IPS-18a (cell line): Measurements from ENCODE around the gene QPRT.
"Not testable (repeated sequence)": the region's sequence is repeated elsewhere in the genome, so short reads cannot be mapped to it uniquely, and the experiment has no call there.

ENCODE experiments used
- H3K27ac ChIP-seq: one replicate; pipeline ENCODE4 v1.5.1; 2013; ENCODE audit warnings: low read length
- H3K27me3 ChIP-seq: one replicate; pipeline ENCODE4 v1.6.1; 2013; ENCODE audit warnings: mild to moderate bottlenecking, low read length; ENCODE audit not compliant: control insufficient read depth, insufficient read depth
- H3K36me3 ChIP-seq: one replicate; pipeline ENCODE4 v1.6.1; 2013; ENCODE audit warnings: low read depth, low read length; ENCODE audit not compliant: control insufficient read depth
- H3K4me1 ChIP-seq: one replicate; pipeline ENCODE4 v1.6.1; 2013; ENCODE audit warnings: low read depth, low read length; ENCODE audit not compliant: control insufficient read depth
- H3K4me3 ChIP-seq: one replicate; pipeline ENCODE4 v1.5.1; 2013; ENCODE audit warnings: low read length
- H3K9ac ChIP-seq: one replicate; pipeline ENCODE4 v1.6.1; 2013; ENCODE audit warnings: mild to moderate bottlenecking, low read length, moderate library complexity
- H3K9me3 ChIP-seq: one replicate; pipeline ENCODE4 v1.6.1; 2013; ENCODE audit warnings: low read depth, low read length; ENCODE audit not compliant: control insufficient read depth

QPRT gene

DNA sequence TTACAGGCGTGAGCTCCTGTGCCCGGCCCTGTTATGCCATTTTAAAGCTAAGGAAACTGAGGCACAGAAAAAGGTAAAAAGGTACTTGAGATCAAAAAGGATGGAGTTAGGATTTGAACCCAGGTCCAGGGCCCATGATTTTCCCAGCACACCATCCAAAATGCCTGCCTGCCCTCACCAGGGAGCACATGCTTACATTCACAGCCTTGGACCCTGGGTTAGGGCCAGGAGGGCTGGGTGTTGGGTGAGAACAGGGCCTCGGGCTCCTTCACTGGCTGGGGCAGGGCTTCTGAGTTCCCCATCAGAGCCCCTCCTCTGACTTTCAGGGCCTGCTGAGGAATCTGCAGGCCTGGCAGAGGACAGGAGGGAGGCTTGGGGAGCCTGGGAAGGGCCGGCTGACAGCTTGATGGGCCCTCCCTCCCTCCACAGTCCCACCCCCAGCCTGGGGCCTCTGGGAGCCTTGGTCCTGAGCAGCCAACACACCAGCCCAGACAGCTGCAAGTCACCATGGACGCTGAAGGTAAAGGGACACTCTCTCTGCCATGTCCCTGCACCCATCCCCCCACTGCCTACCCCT is at the start of gene QPRT:
Gene QPRT (plus strand): TSS at position 490 of the 577 bp plus-strand sequence. CDS start 18 bp downstream, at position 508.
- H3K27ac ChIP-seq: peak within 1 kb of the TSS; percentile 95
- H3K27me3 ChIP-seq: no peaks in the 10 kb centered on the region
- H3K4me3 ChIP-seq: peak within 1 kb of the TSS; percentile 69
- H3K9me3 ChIP-seq: no peaks in the 10 kb centered on the region
- H3K4me1 ChIP-seq: peaks cover 12% of the 10 kb centered on the region
- peaks cover 10% of the 10 kb centered on the region for H3K36me3 ChIP-seq
- peak within 1 kb of the TSS; percentile 95 for H3K9ac ChIP-seq

DNA sequence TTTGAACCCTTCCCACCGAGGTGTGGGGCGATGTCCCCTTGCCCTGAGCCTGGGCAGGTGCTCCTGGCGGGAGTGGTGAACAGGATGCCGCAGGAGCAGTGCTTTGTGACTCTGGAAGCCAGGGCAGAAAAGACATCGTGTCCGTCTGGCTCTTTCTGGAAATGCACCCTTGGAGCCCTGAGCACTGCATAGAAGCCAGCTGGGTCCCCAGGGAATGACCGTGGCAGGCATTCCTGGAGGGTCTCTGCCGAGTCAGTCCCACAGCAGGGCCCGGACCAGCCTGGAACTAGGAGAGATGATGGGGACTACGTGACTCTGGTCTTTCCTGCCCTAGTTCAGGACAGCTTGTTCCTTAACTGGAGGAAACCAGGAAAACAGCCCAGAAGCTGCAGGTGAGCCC is 49.7 kb upstream of the QPRT start:
- not testable (repeated sequence) for H3K9ac ChIP-seq

DNA sequence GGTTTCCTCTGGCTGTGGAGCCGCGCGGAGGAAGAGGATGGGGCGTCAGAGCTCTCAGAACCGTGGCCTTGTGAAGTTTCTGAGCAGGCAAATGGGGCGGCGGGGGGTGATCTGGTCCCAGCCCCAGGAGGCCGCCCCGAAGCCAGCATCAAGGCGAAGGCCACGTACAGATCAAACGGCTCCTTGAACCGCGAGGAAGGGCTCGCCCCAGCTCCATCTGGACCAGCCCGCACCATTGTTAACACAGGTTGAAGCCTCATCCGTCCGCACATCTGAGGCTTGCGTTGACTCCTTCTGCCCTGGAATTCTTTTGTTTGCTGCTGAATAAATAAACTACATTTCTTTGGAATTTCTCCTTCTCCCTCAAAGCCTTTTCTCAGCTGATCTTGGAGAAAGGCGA is 47.3 kb upstream of the QPRT start:
- H3K27me3 ChIP-seq, H3K4me1 ChIP-seq, H3K36me3 ChIP-seq, H3K9me3 ChIP-seq, H3K4me3 ChIP-seq, H3K9ac ChIP-seq, H3K27ac ChIP-seq: not testable (repeated sequence)

More for the DNA sequence above, 49.7 kb upstream of the QPRT start:
- not testable (repeated sequence) for H3K4me1 ChIP-seq, H3K27me3 ChIP-seq, H3K9me3 ChIP-seq, H3K27ac ChIP-seq, H3K4me3 ChIP-seq, H3K36me3 ChIP-seq

DNA sequence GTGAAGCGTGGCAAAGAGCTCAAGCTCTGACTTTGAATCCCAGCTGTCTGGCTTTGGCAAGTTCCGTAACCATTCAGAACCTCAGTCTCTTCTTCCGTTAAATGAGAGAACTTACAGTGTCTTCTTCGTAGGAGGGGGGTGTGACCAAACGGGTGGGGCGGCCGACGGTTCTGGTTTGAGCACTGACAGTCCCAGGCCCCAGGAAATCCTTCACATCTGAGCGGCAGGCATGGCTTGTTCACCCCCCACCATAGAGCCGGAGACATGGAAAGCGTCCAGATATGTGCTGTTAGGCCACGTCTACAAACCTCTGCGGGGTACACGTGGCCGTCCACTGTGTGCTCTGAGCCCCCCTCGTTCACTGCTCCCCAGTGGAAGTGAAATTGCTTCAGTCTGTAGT is 43.1 kb upstream of the QPRT start:
- H3K9me3 ChIP-seq, H3K27me3 ChIP-seq, H3K4me1 ChIP-seq, H3K27ac ChIP-seq, H3K4me3 ChIP-seq, H3K9ac ChIP-seq, H3K36me3 ChIP-seq: not testable (repeated sequence)

DNA sequence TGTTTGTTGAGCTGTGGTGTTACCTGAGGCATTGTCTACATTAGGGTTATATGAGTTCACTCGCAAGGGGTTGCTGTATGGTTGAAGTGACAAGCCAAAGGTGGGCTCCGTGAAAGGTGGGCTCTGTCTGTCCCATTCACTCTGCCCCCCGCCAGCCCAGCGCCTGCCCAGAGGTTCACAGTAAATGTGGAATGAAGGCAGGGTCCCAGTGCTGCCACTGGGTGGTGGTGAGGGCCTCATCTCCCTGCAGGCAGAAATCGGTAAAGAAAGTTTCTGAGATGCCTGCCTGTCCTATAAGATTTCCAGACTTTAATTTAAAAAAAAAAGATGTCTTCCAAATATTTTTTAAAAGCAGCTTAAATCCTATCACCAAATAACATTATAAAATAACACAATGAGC is 42.6 kb upstream of the QPRT start:
- not testable (repeated sequence) for H3K27ac ChIP-seq, H3K9me3 ChIP-seq, H3K4me1 ChIP-seq, H3K27me3 ChIP-seq, H3K4me3 ChIP-seq, H3K36me3 ChIP-seq, H3K9ac ChIP-seq

DNA sequence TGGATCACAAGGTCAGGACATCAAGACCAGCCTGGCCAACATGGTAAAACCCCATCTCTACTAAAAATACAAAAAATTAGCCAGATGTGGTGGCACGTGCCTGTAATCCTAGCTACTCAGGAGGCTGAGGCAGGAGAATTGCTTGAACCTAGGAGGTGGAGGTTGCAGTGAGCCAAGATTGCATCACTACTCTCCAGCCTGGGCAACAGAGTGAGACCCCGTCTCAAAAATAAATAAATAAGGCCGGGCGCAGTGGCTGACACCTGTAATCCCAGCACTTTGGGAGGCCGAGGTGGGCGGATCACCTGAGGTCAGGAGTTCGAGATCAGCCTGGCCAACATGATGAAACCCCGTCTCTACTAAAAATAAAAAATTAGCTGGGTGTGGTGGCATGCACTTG is 40.2 kb upstream of the QPRT start:
- H3K27ac ChIP-seq, H3K36me3 ChIP-seq, H3K4me3 ChIP-seq, H3K9me3 ChIP-seq, H3K27me3 ChIP-seq, H3K4me1 ChIP-seq, H3K9ac ChIP-seq: not testable (repeated sequence)

DNA sequence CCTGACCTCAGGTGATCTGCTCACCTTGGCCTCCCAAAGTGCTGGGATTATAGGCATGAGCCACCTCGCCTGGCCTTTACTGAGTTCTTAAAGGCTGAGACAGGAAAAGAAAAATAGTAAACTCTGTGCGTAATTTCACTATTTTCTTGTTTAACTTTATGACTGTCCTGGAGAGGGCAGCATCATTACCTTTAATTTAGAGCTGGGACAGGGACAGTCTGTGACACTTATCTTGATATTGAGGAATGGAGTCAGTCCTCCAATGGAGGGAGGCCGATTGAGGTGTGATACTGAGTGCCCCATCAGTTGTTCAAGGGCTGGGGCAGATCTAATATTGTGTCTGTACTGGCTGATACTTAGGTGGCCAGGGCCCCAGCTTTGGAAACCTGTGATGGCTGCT is 37.4 kb upstream of the QPRT start:
- H3K4me3 ChIP-seq: no peak overlapping the region
- no peaks in the 10 kb centered on the region for H3K9me3 ChIP-seq
- no peak overlapping the region for H3K27ac ChIP-seq
- no peak overlapping the region for H3K9ac ChIP-seq
- no peaks in the 10 kb centered on the region for H3K4me1 ChIP-seq
- no peaks in the 10 kb centered on the region for H3K27me3 ChIP-seq
- no peaks in the 10 kb centered on the region for H3K36me3 ChIP-seq

DNA sequence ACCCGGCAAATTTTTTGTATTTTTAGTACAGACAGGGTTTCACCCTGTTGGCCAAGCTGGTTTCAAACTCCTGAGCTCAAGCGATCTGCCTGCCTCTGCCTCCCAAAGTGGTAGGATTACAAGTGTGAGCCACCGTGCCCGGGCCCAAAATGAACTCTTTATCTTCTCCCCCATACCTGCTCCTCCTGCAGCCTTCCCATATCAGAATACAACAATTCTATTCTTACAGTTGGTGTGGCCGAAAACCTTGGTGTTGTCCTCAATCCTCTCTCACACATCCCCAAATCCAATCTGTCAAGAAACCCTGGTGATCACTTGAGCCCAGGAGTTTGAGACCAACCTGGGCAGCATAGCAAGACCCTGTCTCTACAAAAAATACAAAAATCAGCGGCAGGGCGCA is 35.4 kb upstream of the QPRT start:
- H3K9ac ChIP-seq: no peak overlapping the region
- H3K4me1 ChIP-seq: no peaks in the 10 kb centered on the region
- H3K36me3 ChIP-seq: no peaks in the 10 kb centered on the region
- H3K4me3 ChIP-seq: no peak overlapping the region
- H3K27me3 ChIP-seq: no peaks in the 10 kb centered on the region
- H3K9me3 ChIP-seq: no peaks in the 10 kb centered on the region
- H3K27ac ChIP-seq: no peak overlapping the region

DNA sequence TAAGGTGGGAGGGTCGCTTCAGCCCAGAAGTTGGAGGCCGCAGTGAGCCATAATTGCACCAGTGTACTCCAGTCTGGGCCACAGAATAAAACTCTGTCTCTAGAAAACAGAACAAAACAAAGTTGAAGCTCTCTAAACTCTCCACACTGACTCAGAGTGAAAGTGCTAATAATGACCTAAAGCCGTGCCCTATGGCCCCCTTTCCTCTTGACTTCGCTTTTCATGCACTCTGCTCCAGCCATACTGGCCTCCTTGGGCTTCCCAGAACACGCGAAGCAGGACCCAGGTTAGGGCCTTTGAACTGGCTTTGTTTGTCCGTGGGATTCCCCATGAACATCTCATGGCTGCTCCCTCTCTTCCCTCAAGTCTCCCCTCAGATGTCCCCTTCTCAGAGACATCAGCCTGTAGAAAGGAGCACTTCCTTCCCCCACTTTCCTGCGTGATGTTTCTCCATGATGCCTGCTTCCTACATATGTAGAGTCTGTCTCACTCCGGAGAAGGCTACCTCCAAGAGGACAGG is 34.6 kb upstream of the QPRT start:
- Histone ChIP-seq H3K4me3 (no peak overlapping the region), H3K9me3 (no peaks in the 10 kb centered on the region), H3K4me1 (no peaks in the 10 kb centered on the region), H3K9ac (no peak overlapping the region), H3K27ac (no peak overlapping the region), H3K27me3 (no peaks in the 10 kb centered on the region), H3K36me3 (no peaks in the 10 kb centered on the region)

DNA sequence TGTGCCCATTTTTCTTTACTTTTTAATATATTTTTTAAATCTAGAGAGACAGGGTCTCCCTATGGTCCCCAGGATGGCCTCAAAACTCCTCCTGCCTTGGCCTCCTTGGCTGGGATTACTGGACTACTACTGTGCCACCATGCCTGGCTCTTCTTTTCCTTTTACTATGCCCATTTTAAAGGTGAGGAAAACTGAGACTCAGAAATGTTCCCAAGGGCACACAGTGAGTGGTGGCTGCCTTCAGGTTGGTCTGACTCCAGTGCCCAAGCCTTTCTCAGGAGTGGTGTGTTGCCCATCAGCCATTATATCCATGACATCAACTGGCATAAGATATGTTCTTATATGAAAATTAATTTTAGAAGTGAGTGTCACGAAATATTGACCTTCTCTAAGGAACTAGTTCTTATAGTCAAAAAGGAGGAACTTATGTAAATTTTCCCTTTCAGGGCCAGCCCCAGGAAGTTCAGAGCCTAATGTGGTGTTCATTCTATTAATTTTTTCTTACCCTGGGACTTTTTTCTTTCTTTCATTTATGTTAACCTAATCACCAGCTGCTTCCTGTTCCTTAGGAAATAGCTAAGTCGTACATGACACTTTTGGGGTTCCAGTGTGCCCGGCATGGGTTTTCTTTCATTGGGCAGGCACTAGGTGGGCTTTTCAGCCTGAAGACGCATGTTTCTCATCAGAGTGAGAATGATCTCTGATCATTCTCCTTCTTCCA is 33.8 kb upstream of the QPRT start:
- Histone ChIP-seq H3K27ac (no peak overlapping the region), H3K36me3 (no peaks in the 10 kb centered on the region), H3K9me3 (no peaks in the 10 kb centered on the region), H3K4me1 (no peaks in the 10 kb centered on the region), H3K4me3 (no peak overlapping the region), H3K27me3 (no peaks in the 10 kb centered on the region), H3K9ac (no peak overlapping the region)

DNA sequence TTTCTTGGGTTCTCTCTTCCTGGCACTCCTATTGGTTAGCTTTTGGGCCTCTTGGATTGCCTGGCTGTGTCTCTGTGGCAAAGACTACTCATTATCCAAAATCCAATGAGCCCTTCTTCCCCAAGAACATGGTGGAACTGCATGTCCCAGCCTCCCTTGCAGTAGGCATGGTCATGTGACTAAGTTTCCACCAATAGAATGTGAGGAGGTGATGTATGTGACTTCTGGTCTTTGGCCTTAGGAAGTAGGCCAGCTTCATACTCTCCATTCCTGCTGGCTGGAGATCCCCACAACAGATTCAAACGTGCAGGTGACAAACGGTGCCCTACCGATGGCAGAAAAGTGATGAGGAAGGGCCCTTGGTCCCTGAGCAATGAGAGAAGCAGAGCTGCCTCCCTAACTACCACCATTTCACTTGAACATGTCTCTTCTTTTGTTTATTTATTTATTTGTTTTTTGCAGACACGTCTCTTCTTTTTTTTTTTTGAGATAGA is 33.2 kb upstream of the QPRT start:
- Histone ChIP-seq H3K27me3 (no peaks in the 10 kb centered on the region), H3K4me3 (no peak overlapping the region), H3K4me1 (no peaks in the 10 kb centered on the region), H3K36me3 (no peaks in the 10 kb centered on the region), H3K9me3 (no peaks in the 10 kb centered on the region), H3K27ac (no peak overlapping the region), H3K9ac (no peak overlapping the region)

DNA sequence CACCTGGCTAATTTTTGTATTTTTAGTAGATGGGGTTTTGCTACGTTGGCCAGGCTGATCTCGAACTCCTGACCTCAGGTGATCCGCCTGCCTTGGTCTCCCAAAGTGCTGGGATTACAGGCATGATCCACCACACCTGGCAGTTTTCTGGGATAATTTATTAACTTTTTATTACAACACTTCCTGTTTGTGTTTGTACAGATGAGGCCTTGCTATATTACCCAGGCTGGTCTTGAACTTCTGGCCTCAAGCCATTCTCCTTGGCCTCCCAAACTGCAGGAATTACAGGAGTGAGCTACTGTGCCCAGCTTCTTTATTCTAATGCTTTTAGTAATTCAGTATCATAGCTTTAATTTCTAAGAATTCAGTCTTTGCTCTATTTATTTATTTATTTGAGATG is 32.0 kb upstream of the QPRT start:
- no peak overlapping the region for H3K9ac ChIP-seq
- H3K36me3 ChIP-seq: no peaks in the 10 kb centered on the region
- no peaks in the 10 kb centered on the region for H3K27me3 ChIP-seq
- H3K27ac ChIP-seq: no peak overlapping the region
- H3K4me1 ChIP-seq: no peaks in the 10 kb centered on the region
- H3K4me3 ChIP-seq: no peak overlapping the region
- no peaks in the 10 kb centered on the region for H3K9me3 ChIP-seq
